NCI-H1417 treated with DMSO at 0.1 percent for 48 hours (cell line): Measurements from ENCODE around the gene ROPN1.

Source experiments
- DNase-seq: peaks from one replicate; lab custom pipeline; 2025; lab: John Stamatoyannopoulos, UW

Gene ROPN1

GRCh38 chr3:123948449-123948848 lies 43.5 kb downstream of the ROPN1 start:
- no peak for DNase-seq

DNA sequence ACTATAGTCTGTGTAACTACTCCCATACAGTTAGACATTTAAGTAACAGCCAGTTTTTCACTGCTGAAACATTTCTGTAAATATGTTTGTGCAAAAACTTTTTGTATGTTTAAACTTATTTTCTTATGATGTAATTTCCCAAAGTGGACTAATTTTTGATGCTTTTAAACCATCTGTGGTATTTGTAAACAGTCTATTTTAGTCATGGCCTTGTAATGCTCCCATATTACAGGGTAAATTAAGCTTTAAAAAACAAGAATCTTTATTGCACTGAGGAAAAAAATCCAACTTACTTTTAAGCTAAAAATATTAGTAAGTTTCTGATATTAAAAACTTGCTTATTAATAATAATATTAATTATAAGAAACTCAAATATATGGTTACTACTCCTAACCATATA lies 44.4 kb downstream of the ROPN1 start:
- DNase-seq: no peak

DNA sequence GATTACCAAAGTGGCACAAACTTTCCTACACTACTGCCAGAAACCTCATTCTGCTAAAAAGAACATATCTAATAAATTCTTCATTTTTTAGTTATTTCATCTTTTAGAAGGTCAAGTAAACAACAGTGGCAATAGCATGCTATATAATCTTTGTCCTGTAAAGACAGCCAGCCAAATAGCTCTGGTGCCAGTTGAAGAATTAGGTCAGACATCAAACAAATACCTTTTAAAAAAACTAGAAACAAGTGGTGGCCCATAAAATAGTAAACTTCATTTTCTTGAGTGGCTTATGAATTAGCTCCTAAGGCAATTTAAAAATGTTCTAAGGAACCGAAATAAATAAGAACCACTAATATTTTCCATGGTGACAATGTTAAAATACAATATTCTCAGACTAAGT lies 50.4 kb downstream of the ROPN1 start:
- DNase-seq: no peak

DNA sequence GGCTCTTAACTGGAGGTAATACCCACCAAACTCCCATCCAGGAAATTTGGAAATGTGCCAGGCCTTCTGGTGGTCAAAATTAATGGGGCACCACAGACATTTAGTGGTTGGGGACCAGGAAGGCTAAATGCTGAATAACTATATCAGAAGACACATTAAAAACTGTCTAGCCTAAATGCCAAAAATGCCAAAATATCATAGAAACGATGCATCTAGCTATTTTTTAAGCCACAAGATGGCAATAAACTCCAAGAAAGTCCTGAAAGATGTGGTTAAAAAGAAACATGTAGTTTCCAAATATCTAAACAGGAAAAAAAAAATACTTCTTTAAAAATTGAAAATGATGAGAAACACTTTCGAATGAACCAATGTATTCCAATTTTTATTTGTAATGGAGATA lies 50.8 kb downstream of the ROPN1 start:
- no peak for DNase-seq

- no peak for DNase-seq
Measured at GRCh38 chr3:123939706-123940105, 52.2 kb downstream of the ROPN1 start.

DNA sequence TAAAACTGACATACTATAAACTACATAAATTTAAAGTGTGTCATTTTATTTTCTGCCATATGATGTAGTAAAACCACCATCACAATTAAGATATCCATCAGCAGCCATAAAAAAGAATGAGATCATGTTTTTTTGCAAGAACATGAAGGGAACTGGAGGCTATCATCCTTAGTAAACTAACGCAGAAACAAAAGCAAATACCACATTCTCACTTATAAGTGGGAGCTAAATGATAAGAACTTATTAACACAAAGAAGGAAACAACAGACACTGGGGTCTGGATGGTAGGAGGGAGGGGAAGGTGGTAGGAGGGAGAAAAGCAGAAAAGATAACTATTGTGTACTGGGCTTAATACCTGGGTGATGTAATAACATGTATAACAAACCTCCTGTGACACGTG lies 55.5 kb downstream of the ROPN1 start:
- no peak for DNase-seq

- no peak for DNase-seq
Measured at GRCh38 chr3:123935830-123936229, 56.1 kb downstream of the ROPN1 start.

- no peak for DNase-seq
Measured at GRCh38 chr3:123934250-123934649, 57.7 kb downstream of the ROPN1 start.

DNA sequence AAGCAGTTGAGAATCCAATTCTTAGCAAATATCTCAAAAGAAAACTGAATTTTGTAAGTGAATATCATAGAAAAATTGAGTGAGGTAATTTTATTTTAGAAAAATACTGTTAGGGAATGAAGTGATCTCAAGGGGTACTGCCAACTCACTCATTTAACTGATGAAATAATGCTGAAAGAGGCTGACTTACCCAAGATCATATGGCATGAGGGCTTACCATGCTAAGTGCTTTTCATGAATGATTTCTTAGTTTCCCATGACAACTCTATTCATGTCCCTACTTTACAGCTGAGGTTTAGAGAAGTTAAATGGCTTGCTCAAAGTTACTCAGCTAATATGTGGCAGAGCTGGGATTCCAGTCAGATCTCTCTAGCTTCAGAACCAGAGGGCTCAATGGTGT lies 61.5 kb downstream of the ROPN1 start:
- DNase-seq: no peak

DNA sequence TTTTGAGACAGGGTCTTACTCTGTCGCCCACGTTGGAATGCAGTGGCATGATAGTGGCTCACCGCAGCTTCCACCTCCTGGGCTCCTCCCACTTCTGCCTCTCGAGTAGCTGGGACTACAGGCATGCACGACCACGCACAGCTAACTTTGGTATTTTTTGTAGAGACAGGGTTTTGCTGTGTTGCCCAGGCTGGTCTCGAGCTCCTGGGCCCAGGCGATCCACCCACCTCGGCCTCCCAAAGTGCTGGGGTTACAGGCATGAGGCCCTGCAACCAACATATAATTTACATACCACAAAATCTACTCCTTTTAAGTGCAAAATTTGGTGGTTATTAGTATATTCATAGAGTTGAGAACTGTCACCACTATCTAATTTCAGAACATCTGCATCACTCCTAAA lies 62.6 kb downstream of the ROPN1 start:
- DNase-seq: no peak

DNA sequence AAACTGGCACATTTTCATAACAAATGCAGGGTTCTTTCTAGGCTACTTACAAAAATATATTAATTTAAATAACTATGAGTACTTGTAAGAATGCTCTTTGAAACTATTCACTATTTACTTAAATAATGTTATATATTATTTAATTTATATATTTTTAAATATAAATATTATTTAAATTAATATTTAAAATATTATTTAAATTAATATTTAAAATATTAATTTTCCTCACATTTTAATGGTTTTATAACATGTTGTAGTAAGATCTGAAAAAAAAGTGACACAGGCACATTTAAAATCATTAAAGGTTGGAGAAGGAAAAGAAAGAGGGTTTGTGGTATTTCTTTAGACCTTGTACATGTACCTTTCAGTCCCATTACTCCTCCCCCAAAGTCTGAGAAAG lies 65.5 kb downstream of the ROPN1 start:
- no peak for DNase-seq

DNA sequence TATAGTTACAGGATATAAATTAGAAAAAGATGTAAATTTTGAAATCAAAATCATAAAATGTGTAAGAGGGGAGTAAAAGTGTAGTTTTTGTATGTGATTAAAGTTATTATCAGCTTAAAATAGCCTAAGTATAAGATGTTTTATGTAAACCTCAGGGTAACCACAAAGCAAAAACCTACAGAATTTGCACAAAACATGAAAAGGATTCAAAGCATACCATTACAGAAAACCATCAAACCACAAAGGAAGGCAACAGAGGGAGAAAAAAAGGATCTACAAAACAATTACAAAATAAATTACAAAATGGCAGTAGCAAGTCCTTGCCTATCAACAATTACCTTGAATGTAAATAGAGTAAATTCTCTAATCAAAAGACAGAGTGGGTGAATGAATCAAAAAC lies 71.1 kb downstream of the ROPN1 start:
- no peak for DNase-seq

DNA sequence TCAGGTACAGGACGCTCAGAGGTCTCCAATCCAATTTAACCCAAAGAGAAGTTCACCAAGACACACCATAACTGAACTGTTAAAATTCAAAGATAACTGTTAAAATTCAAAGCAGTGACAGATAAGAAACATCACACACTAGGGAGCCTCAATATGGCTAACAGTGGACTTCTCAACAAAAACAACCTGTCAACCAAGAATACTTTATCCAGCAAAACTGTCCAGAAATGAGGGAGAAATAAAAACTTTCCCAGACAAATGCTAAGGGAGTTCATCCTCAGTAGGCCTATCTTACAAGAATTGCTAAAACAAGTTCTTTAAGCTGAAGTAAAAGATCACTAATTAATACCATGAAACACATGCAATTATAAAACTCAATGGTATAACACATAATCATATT lies 71.5 kb downstream of the ROPN1 start:
- no peak for DNase-seq

DNA sequence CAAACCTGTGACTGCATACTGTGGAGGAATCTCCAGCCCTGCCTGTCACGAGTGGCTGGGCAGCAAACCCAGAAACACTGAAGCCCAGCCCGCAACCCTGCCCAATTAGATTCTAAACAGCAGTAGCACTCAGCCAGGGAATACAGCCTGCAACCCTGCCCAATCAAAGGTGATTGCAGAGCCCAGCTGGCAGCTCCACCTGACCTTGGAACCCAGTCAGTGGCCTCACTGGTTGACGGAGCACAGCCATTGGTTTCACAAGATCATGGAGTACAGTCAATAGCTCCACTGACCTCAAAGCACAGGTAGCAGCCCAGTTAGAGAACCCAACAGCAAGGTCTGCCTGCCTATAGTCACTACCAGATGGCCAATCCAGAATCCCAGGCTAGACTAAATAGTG lies 72.6 kb downstream of the ROPN1 start:
- DNase-seq: no peak
